Breast epithelium (tissue), 3 donors: Measurements from ENCODE around the gene ACVR2B.

ENCODE experiments used
- CTCF ChIP-seq, 3 donors: fragments of 450-650 bp; IDR thresholded peaks; one replicate each; pipeline ENCODE4 v1.5.1; 2016 to 2017; ENCODE audit warnings: antibody characterized with exemption in 3 of 3, mild to moderate bottlenecking in 3 of 3, moderate library complexity in 3 of 3
- POLR2A ChIP-seq: fragments of 450-650 bp; IDR thresholded peaks from one replicate; pipeline ENCODE4 v1.6.1; 2016; ENCODE audit warnings: antibody characterized with exemption, mild to moderate bottlenecking, moderate library complexity

GRCh38 chr3:38473229-38473628 lies 19.5 kb downstream of the ACVR2B start:
- TF ChIP-seq CTCF (IDR thresholded peaks at IDR 0.05) (no peak), POLR2A (no peak)
